Psoas muscle (tissue), 8 donors: ENCODE results near the gene COL17A1. TPM values are rescaled to one million over a fixed set of nuclear protein-coding genes. Genes with fewer than 3 reads are reported as not detected.
A peak's percentile ranks its signal among the peaks of the same experiment; 100 is the strongest.

ENCODE experiments used
- ATAC-seq, 4 donors: fragments of 200-7000 bp; cut with Tn5 transposase; one replicate each; pipeline ENCODE4 v1.9.1; 2020; ENCODE audit warnings: moderate library complexity in 3 of 4, mild to moderate bottlenecking in 2 of 4
- DNase-seq, 2 donors: peaks; one replicate each; pipeline ENCODE4 v3.0.0-alpha.2; 2020
- H3K27ac ChIP-seq: fragments of 200-600 bp; one replicate; pipeline ENCODE4 v1.8.0; 2022
- H3K27me3 ChIP-seq, 3 donors: fragments of 200-600 bp in 1 of 3; one replicate each; pipeline versions ENCODE4 v1.6.1 to v1.8.0; 2013 to 2022; ENCODE audit warnings: low read length in 2 of 3, mild to moderate bottlenecking in 2 of 3, moderate library complexity in 1 of 3; ENCODE audit not compliant: insufficient read depth in 3 of 3
- H3K36me3 ChIP-seq, 2 donors: fragments of 200-600 bp in 1 of 2; one replicate each; pipeline versions ENCODE4 v1.6.1 to v1.8.0; 2013 to 2022; ENCODE audit warnings: low read depth in 1 of 2, mild to moderate bottlenecking in 1 of 2, moderate library complexity in 1 of 2; ENCODE audit not compliant: insufficient read depth in 1 of 2
- H3K4me1 ChIP-seq: fragments of 200-600 bp; one replicate; pipeline ENCODE4 v1.8.0; 2022
- H3K4me3 ChIP-seq: fragments of 200-600 bp; one replicate; pipeline ENCODE4 v1.8.0; 2022; ENCODE audit warnings: mild to moderate bottlenecking
- H3K9me3 ChIP-seq: fragments of 200-600 bp; one replicate; pipeline ENCODE4 v1.8.0; 2022
- CTCF ChIP-seq: fragments of 200-600 bp; IDR thresholded peaks from one replicate; pipeline ENCODE4 v1.8.0; 2022; ENCODE audit warnings: antibody characterized with exemption
- WGBS, 3 donors: extraction: QIAGEN DNeasy Blood & Tissue Kit; methylation state at CpG; one replicate each; pipeline versions ENCODE4 v1.1.6 to v1.1.7; 2013; 5-methylcytosine and 5-hydroxymethylcytosine counted together
- intact Hi-C, 2 donors: fragments of 100-400 bp; cut with DNase I; formaldehyde crosslinking; loops; one replicate each; pipeline versions ENCODE4 v1.11.0 to v1.14.2; 2022
- polyA plus RNA-seq, 3 donors: library from polyadenylated mRNA; stranded (reverse); fragments of 200-250 nt; gene quantifications; one replicate each; pipeline ENCODE4 v1.2.3, GENCODE V29; 2013
- total RNA-seq, 4 donors: library from RNA; stranded (reverse); fragmentation: NEBNext Ultra II Directional in 2 of 4; extraction: Animal tissue kit (Norgen Biotek cat#: 25700) in 2 of 4; gene quantifications; one replicate each; pipeline versions ENCODE4 v1.2.1 to v1.2.4, GENCODE V29; 2021 to 2023
- donor health status: healthy with polysubstance abuse.
- donor health status: DM: no; HTN: no; CAD: no; lungs with moderate emphysema.
- donor health status: Bipolar disorder and iron deficiency.
- donor health status: healthy.
- donor health status: DM: yes; HTN: yes; CAD: no.
- donor health status: DM: no; HTN: no; CAD: no.
- donor health status: DM: no; HTN: no; CAD: no.
- donor health status: DM: yes; HTN: yes; CAD: no.

Gene COL17A1
- total and polyA plus RNA-seq, 7 donors: 0.01 to 0.18 (median 0.06) TPM; not detected in 3

- H3K4me3 ChIP-seq: no peak overlapping the region
- DNase-seq (no peak), ATAC-seq (no peak)
- no peaks in the 10 kb centered on the region for H3K27me3 ChIP-seq
- WGBS, 3 donors: 78 to 90% (median 81%) methylated on average over 1 of the region's 1 CpG
- peaks cover 0 to 14% of the 10 kb centered on the region in 2 donors for H3K36me3 ChIP-seq
- no peak overlapping the region for H3K27ac ChIP-seq
- H3K4me1 ChIP-seq: peaks cover 12% of the 10 kb centered on the region
- intact Hi-C loops: loop anchor here (5.0 to 10.0 kb wide), 5 partner anchors 96 to 239 kb away; partner anchors contain the start of genes GSTO1 (in 1 of the 2) and SLK (in 1 of the 2)
- no peaks in the 10 kb centered on the region for H3K9me3 ChIP-seq
- peak; percentile 10 for TF ChIP-seq CTCF
Observed at GRCh38 chr10:104123397-104123796, 37.7 kb upstream of the COL17A1 start.

GRCh38 chr10:104122225-104123107 is 36.8 kb upstream of the COL17A1 start:
- Histone ChIP-seq H3K4me1 (peaks cover 12% of the 10 kb centered on the region), H3K4me3 (peak overlapping the region; percentile 85), H3K27ac (peak overlapping the region; percentile 98), H3K9me3 (no peaks in the 10 kb centered on the region), H3K36me3 (peaks cover 0 to 14% of the 10 kb centered on the region in 2 donors), H3K27me3 (no peaks in the 10 kb centered on the region)
- no peak for ATAC-seq
- intact Hi-C loops: loop anchor here (5.0 to 10.0 kb wide), 5 partner anchors 95 to 238 kb away; partner anchors contain the start of genes GSTO1 (in 1 of the 2) and SLK (in 1 of the 2)
- 18 to 19% (median 18%) methylated on average over 22 to 23 of the region's 23 CpGs for WGBS, 3 donors
- no peak for TF ChIP-seq CTCF
- DNase-seq: no peak

GRCh38 chr10:104121485-104122224 is 36.0 kb upstream of the COL17A1 start, which contains the start of gene SFR1:
SFR1 (plus strand) TSS chr10:104122171; CDS start chr10:104122184, 13 bp downstream.
- DNase-seq (peak; percentile 99), ATAC-seq (peak; percentile 96 to 97 (median 96))
- H3K27me3 ChIP-seq: no peaks in the 10 kb centered on the region
- intact Hi-C loops: loop anchor here (5.0 to 10.0 kb wide), 5 partner anchors 94 to 237 kb away; partner anchors contain the start of genes GSTO1 (in 1 of the 2) and SLK (in 1 of the 2)
- TF ChIP-seq CTCF: peak; percentile 58
- H3K36me3 ChIP-seq: peaks cover 0 to 14% of the 10 kb centered on the region in 2 donors
- H3K9me3 ChIP-seq: no peaks in the 10 kb centered on the region
- H3K27ac ChIP-seq: peak within 1 kb of the TSS; percentile 98
- peaks cover 12% of the 10 kb centered on the region for H3K4me1 ChIP-seq
- H3K4me3 ChIP-seq: peak within 1 kb of the TSS; percentile 85
- WGBS, 3 donors: 0% methylated on average over 47 to 67 of the region's 67 CpGs

GRCh38 chr10:104120903-104121484 is 35.3 kb upstream of the COL17A1 start:
- no peak for TF ChIP-seq CTCF
- DNase-seq: peak; percentile 90
- H3K36me3 ChIP-seq: peaks cover 0 to 8% of the 10 kb centered on the region in 2 donors
- peak overlapping the region; percentile 85 for H3K4me3 ChIP-seq
- ATAC-seq: peak; percentile 57 to 81 (median 70)
- no peaks in the 10 kb centered on the region for H3K9me3 ChIP-seq
- H3K4me1 ChIP-seq: peaks cover 12% of the 10 kb centered on the region
- no peaks in the 10 kb centered on the region for H3K27me3 ChIP-seq
- intact Hi-C loops: loop anchor here (5.0 to 10.0 kb wide), 5 partner anchors 94 to 236 kb away; partner anchors contain the start of genes GSTO1 (in 1 of the 2) and SLK (in 1 of the 2)
- peak overlapping the region; percentile 98 for H3K27ac ChIP-seq
- 0% methylated on average over 28 of the region's 28 CpGs for WGBS, 3 donors
